ENCODE data around the gene MRPL21.

DNA sequence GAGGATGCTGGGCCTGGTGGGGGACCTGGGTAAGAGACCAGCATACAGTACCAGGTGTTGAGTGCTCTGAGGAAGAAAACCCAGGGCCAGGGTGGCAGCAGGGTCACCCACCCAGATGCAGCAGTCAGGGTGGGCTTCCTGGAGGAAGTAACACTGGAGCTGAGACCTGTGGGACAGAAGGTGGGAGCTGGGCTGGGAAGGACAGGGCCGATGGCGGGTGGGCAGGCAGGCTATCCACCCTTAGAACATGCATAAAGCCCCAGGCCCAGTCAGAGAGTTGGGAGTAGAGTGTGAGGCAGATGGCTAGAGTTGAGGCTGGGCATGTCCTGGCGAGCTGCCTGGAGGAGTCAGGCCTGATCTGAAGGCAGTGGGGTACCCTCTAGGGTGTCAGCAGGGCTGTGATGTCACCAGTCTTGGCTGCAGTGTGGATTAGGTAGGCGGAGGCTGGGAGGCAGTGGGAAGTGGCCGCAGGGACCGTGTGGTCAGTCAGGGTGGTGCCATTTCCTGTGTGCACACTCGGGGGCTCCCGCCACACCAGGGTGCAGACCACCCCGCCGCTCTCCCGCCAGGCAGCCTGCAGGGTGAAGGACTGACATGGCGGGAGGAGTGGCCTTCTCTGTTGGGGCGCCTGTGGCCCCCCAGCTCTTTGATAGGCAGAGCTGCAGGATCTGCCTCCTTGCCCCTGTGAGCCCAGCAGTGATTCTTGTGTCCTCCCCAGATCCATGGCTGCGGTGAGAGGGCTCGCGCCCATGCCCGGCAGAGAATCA lies 35.4 kb upstream of the MRPL21 start:
- no peak for TF ChIP-seq CTCF (conservative IDR thresholded peaks at IDR 0.05; ENCODE audit: low read depth, low read length)
- TF ChIP-seq EZH2 (IDR thresholded peaks at IDR 0.05; ENCODE audit: borderline replicate concordance, low read depth, low read length, poor library complexity, severe bottlenecking): no peak

Data from A673 (cell line).